ENCODE measurements around the gene DFFB. TPM values are rescaled to one million over a fixed set of nuclear protein-coding genes. Genes with fewer than 3 reads are reported as not detected.

Gene DFFB
- total and polyA plus RNA-seq, 2 experiments from 2014 or later, result 5.5 to 6.2 TPM

GRCh38 chr1:3900969-3901529 lies 43.8 kb downstream of the DFFB start:
- peak overlapping the region; percentile 92 for H3K27ac ChIP-seq
- TF ChIP-seq EZH2phosphoT487 (IDR thresholded peaks at IDR 0.05; ENCODE audit: low read depth, severe bottlenecking, unreplicated experiment), result no peak
- TF ChIP-seq, protein P1, sequence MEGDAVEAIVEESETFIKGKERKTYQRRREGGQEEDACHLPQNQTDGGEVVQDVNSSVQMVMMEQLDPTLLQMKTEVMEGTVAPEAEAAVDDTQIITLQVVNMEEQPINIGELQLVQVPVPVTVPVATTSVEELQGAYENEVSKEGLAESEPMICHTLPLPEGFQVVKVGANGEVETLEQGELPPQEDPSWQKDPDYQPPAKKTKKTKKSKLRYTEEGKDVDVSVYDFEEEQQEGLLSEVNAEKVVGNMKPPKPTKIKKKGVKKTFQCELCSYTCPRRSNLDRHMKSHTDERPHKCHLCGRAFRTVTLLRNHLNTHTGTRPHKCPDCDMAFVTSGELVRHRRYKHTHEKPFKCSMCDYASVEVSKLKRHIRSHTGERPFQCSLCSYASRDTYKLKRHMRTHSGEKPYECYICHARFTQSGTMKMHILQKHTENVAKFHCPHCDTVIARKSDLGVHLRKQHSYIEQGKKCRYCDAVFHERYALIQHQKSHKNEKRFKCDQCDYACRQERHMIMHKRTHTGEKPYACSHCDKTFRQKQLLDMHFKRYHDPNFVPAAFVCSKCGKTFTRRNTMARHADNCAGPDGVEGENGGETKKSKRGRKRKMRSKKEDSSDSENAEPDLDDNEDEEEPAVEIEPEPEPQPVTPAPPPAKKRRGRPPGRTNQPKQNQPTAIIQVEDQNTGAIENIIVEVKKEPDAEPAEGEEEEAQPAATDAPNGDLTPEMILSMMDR (IDR thresholded peaks at IDR 0.05; ENCODE audit: poor library complexity), result no peak
- TF ChIP-seq EZH2 (IDR thresholded peaks at IDR 0.05; ENCODE audit: borderline replicate concordance), result no peak
- H2AFZ ChIP-seq, result peak overlapping the region; percentile 80
- peak overlapping the region; percentile 84 for H3K4me2 ChIP-seq
- H3K4me1 ChIP-seq (ENCODE audit: insufficient read depth), result no peaks in the 10 kb centered on the region
- H3K9me3 ChIP-seq (ENCODE audit: low read depth), result no peaks in the 10 kb centered on the region
- no peaks in the 10 kb centered on the region for H3K9me2 ChIP-seq (replicated peaks; ENCODE audit: insufficient read depth)
- 1% methylated on average over 39 of the region's 51 CpGs for WGBS (ENCODE audit: low lambda C conversion rate, missing lambda C conversion rate)
- peak overlapping the region; percentile 55 for H3K4me3 ChIP-seq
- H4K20me1 ChIP-seq (ENCODE audit: insufficient read depth, poor library complexity, severe bottlenecking), result no peaks in the 10 kb centered on the region
- peaks cover 46% of the 10 kb centered on the region for H3K79me2 ChIP-seq
- peak; percentile 99 for DNase-seq (ENCODE audit: low spot score)
- H3K27me3 ChIP-seq, result no peaks in the 10 kb centered on the region
- H3K36me3 ChIP-seq (replicated peaks; ENCODE audit: insufficient read depth, low read depth), result no peaks in the 10 kb centered on the region

DNA sequence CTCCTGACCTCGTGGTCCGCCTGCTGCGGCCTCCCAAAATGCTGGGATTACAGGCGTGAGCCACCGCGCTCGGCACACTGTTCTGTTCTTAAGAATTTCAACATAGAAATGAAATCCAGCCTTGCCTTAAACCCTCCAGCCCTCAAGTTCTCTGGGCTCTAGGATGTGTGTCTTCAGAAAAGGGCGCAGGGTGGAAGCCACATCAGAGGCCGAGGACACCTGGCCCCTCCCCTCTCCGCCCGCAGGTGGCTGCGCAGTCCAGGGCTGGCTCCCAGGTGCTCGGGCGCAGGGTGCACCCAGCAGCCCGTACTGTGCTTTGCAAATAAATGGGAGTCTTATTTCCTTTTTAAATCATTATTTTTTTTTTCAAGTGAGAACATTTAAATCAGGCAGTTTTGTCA lies 44.8 kb downstream of the DFFB start:
- no peak for DNase-seq (ENCODE audit: low spot score)
- Histone ChIP-seq H3K4me3 (no peak overlapping the region), H3K4me1 (ENCODE audit: insufficient read depth) (no peaks in the 10 kb centered on the region), H3K9me3 (ENCODE audit: low read depth) (no peaks in the 10 kb centered on the region), H3K4me2 (no peak overlapping the region), H3K36me3 (replicated peaks; ENCODE audit: insufficient read depth, low read depth) (no peaks in the 10 kb centered on the region), H4K20me1 (ENCODE audit: insufficient read depth, poor library complexity, severe bottlenecking) (no peaks in the 10 kb centered on the region), H3K79me2 (peaks cover 35% of the 10 kb centered on the region), H3K27ac (no peak overlapping the region), H3K27me3 (no peaks in the 10 kb centered on the region), H2AFZ (no peak overlapping the region), H3K9me2 (replicated peaks; ENCODE audit: insufficient read depth) (no peaks in the 10 kb centered on the region)
- WGBS (ENCODE audit: low lambda C conversion rate, missing lambda C conversion rate), result 96% methylated on average over 15 of the region's 15 CpGs
- TF ChIP-seq, protein P1 (IDR thresholded peaks at IDR 0.05; ENCODE audit: poor library complexity), result no peak
- TF ChIP-seq EZH2phosphoT487 (IDR thresholded peaks at IDR 0.05; ENCODE audit: low read depth, severe bottlenecking, unreplicated experiment) (no peak), EZH2 (IDR thresholded peaks at IDR 0.05; ENCODE audit: borderline replicate concordance) (no peak)

DNA sequence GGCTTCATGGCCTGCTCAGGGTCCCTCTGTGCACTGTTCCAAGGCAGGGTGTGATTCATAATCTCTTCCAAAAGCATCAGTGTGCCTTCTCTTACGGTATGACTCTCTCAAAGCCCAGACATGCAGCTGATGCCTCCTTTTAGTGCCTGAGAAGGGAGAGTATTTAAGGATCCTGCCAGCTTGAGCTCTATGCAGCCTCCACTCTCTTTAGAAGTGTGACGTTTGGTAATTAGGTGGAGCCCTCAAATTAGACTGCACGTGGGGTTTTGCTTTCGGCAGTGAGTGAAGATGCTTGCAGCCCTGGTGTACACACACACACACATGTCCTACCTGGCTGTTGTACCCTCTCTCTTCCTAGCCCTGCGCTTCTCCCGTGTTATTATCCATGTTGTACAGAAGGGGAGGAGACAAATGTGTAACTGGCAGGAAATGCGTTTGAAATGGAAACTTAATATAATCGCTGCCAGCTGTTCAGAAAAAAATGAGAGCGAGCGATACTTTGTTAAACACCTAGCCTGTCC lies 45.4 kb downstream of the DFFB start:
- Histone ChIP-seq H3K4me3 (no peak overlapping the region), H4K20me1 (ENCODE audit: insufficient read depth, poor library complexity, severe bottlenecking) (no peaks in the 10 kb centered on the region), H3K36me3 (replicated peaks; ENCODE audit: insufficient read depth, low read depth) (no peaks in the 10 kb centered on the region), H3K27me3 (no peaks in the 10 kb centered on the region), H3K4me2 (no peak overlapping the region), H3K9me3 (ENCODE audit: low read depth) (no peaks in the 10 kb centered on the region), H3K27ac (no peak overlapping the region), H2AFZ (no peak overlapping the region), H3K9me2 (replicated peaks; ENCODE audit: insufficient read depth) (no peaks in the 10 kb centered on the region), H3K79me2 (peaks cover 30% of the 10 kb centered on the region), H3K4me1 (ENCODE audit: insufficient read depth) (no peaks in the 10 kb centered on the region)
- no peak for DNase-seq (ENCODE audit: low spot score)
- TF ChIP-seq EZH2phosphoT487 (IDR thresholded peaks at IDR 0.05; ENCODE audit: low read depth, severe bottlenecking, unreplicated experiment), result no peak
- TF ChIP-seq, protein P1 (IDR thresholded peaks at IDR 0.05; ENCODE audit: poor library complexity), result no peak
- no peak for TF ChIP-seq EZH2 (IDR thresholded peaks at IDR 0.05; ENCODE audit: borderline replicate concordance)
- WGBS (ENCODE audit: low lambda C conversion rate, missing lambda C conversion rate), result 88% methylated on average over 10 of the region's 10 CpGs

Data from hepatocyte (in vitro differentiated cells).